Neural crest cell (in vitro differentiated cells): Measurements from ENCODE around the gene USP13. TPM values are rescaled to one million over a fixed set of nuclear protein-coding genes. Genes with fewer than 3 reads are reported as not detected.
A peak's percentile ranks its signal among the peaks of the same experiment; 100 is the strongest.

Experiments used
- DNase-seq: peaks from one replicate; pipeline ENCODE4 v3.0.0; 2021; ENCODE audit warnings: low read depth, mixed read lengths, low spot score
- H3K27ac Mint-ChIP-seq: one replicate; pipeline ENCODE4 v1.8.0; 2021; ENCODE audit warnings: mild to moderate bottlenecking, mixed read lengths; ENCODE audit not compliant: unreplicated experiment
- H3K27me3 Mint-ChIP-seq: 2 replicates; pipeline ENCODE4 v1.8.0; 2021; ENCODE audit warnings: low read depth, mild to moderate bottlenecking, mixed read lengths
- H3K36me3 Mint-ChIP-seq: 2 replicates; pipeline ENCODE4 v1.8.0; 2021; ENCODE audit warnings: low read depth, mild to moderate bottlenecking, mixed read lengths
- H3K4me1 Mint-ChIP-seq: 2 replicates; pipeline ENCODE4 v1.8.0; 2021; ENCODE audit warnings: mixed read lengths
- H3K4me3 Mint-ChIP-seq: one replicate; pipeline ENCODE4 v1.8.0; 2021; ENCODE audit warnings: mild to moderate bottlenecking, mixed read lengths
- H3K9me3 Mint-ChIP-seq: 2 replicates; pipeline ENCODE4 v1.8.0; 2021; ENCODE audit warnings: mixed read lengths
- CTCF ChIP-seq: fragments of 200-600 bp; sonication (generic); conservative IDR thresholded peaks from 2 replicates; pipeline ENCODE4 v1.5.0; 2021; ENCODE audit warnings: antibody characterized with exemption, mild to moderate bottlenecking
- total RNA-seq: library from RNA; stranded (reverse); gene quantifications from 2 replicates; pipeline ENCODE4 v1.2.1, GENCODE V29; 2021

USP13 gene
- total RNA-seq, 1 donor from 2014 or later, result 26.7 TPM

GRCh38 chr3:179710079-179710478, 57.2 kb downstream of the USP13 start:
- H3K4me1 Mint-ChIP-seq, result peaks cover 8% of the 10 kb centered on the region
- no peaks in the 10 kb centered on the region for H3K27me3 Mint-ChIP-seq
- H3K27ac Mint-ChIP-seq, result no peak overlapping the region
- peaks cover 10% of the 10 kb centered on the region for H3K36me3 Mint-ChIP-seq
- no peaks in the 10 kb centered on the region for H3K9me3 Mint-ChIP-seq
- H3K4me3 Mint-ChIP-seq, result no peak overlapping the region
- no peak for TF ChIP-seq CTCF
- DNase-seq, result no peak

DNA sequence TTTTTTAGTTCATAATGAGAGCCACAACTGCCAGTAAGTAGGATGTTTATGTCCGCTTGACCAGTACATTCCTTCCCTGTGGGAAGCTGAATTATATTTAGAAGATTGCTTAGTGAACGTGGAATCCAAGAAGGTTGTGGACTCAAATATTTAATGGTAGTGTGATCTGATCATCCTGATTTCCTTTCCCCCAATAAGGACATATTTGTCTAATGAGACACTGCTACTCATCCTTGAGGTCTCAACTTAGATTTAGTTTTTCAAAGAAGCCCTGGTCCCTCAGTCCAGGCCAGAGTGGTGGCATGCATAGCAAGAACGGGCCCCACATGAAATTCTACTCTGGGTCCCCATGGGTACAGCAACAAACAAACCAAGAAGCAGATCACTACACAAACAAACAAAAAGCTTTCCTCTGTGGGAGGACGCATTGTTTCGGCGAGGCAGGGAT, 60.8 kb downstream of the USP13 start:
- no peak for TF ChIP-seq CTCF
- H3K27me3 Mint-ChIP-seq, result no peaks in the 10 kb centered on the region
- DNase-seq, result no peak
- H3K4me1 Mint-ChIP-seq, result peaks cover 8% of the 10 kb centered on the region
- no peaks in the 10 kb centered on the region for H3K9me3 Mint-ChIP-seq
- peak overlapping the region; percentile 96 for H3K27ac Mint-ChIP-seq
- no peak overlapping the region for H3K4me3 Mint-ChIP-seq
- H3K36me3 Mint-ChIP-seq, result peaks cover 8% of the 10 kb centered on the region

DNA sequence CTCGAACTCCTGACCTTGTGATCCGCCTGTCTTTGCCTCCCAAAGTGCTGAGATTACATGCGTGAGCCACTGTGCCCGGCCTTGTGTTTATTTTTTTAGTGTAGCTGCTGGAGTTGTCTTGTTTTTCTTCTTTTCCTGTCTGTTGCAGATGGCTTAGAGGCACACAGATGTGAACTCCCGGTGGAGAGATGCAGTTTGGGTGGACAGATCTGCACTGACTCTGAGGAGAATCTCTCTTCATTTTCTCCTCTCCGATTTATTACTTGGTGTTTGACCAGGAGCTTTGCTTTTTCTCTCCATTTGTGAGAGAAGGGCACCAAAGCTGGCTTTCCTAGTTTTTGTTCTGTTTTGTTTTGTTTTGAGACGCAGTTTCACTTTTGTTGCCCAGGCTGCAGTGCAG, 62.7 kb downstream of the USP13 start:
- Mint-ChIP-seq H3K9me3 (no peaks in the 10 kb centered on the region), H3K27me3 (no peaks in the 10 kb centered on the region), H3K4me1 (peaks cover 18% of the 10 kb centered on the region), H3K27ac (no peak overlapping the region), H3K36me3 (peaks cover 8% of the 10 kb centered on the region), H3K4me3 (no peak overlapping the region)
- no peak for DNase-seq
- TF ChIP-seq CTCF, result no peak

- peaks cover 20% of the 10 kb centered on the region for H3K4me1 Mint-ChIP-seq
- no peaks in the 10 kb centered on the region for H3K9me3 Mint-ChIP-seq
Observed at GRCh38 chr3:179716226-179716625, 63.4 kb downstream of the USP13 start.

DNA sequence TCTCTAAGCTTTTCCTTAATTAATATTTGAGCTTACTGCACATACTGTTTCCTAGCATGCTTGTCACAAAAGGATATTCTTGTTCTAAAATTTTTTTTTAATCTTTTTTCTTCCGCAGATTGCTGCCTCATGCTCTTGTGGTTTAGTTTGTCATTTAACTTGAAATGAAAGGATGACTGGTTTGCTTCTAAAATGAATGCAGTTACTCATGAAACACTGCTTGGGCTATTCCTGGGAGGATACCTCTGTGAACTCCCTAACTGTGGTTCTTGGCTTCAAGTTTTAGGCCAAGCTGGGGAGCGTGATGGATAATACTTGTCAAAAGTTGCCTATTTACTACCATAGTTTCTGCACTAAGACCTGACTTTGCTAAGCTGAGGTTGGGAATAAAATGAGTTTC, 64.0 kb downstream of the USP13 start:
- Mint-ChIP-seq H3K4me3 (no peak overlapping the region), H3K27me3 (no peaks in the 10 kb centered on the region), H3K36me3 (peaks cover 11% of the 10 kb centered on the region), H3K4me1 (peaks cover 20% of the 10 kb centered on the region), H3K9me3 (no peaks in the 10 kb centered on the region), H3K27ac (no peak overlapping the region)
- DNase-seq, result no peak
- no peak for TF ChIP-seq CTCF

More at GRCh38 chr3:179716226-179716625, 63.4 kb downstream of the USP13 start:
- no peaks in the 10 kb centered on the region for H3K27me3 Mint-ChIP-seq
- TF ChIP-seq CTCF, result no peak
- DNase-seq, result no peak
- peaks cover 6% of the 10 kb centered on the region for H3K36me3 Mint-ChIP-seq
- H3K27ac Mint-ChIP-seq, result no peak overlapping the region
- no peak overlapping the region for H3K4me3 Mint-ChIP-seq

DNA sequence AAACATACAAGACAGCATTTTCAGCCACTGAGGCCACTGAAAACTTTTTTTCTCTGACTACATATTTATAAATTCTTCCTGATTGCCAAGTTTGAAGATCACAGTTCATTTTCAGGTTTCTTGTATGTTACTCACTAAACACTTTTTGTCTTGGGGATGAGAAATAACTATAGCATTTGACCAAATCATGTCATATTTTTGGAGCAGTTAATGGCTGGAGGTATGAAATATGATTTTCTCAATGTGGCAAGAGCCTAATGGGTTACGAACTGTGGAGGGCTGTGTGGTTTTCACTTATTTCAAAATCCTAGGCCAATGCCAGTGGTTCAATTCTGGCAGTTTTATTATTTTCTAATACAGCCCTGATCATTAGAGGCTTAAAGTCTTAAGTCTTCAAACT, 64.4 kb downstream of the USP13 start:
- Mint-ChIP-seq H3K27me3 (no peaks in the 10 kb centered on the region), H3K4me1 (peaks cover 20% of the 10 kb centered on the region), H3K27ac (no peak overlapping the region), H3K36me3 (peaks cover 13% of the 10 kb centered on the region), H3K4me3 (no peak overlapping the region), H3K9me3 (no peaks in the 10 kb centered on the region)
- no peak for DNase-seq
- TF ChIP-seq CTCF, result no peak
